GM12878 (cell line): ENCODE measurements around the gene STON2. TPM values are rescaled to one million over a fixed set of nuclear protein-coding genes. Genes with fewer than 3 reads are reported as not detected.

ENCODE experiments used
- ATAC-seq: fragments of 200-7000 bp; cut with Tn5 transposase; 3 replicates; pipeline ENCODE4 v1.9.1; 2020; ENCODE audit warnings: mild to moderate bottlenecking, moderate library complexity
- BruUV-seq: library from RNA; stranded (reverse); fragments of 400-500 nt; replicated peaks from 2 replicates; lab custom pipeline; 2021; lab: Mats Ljungman, UMichigan
- CTCF ChIA-PET: fragments of 300-600 bp; sonication (Branson Sonifier 250); formaldehyde crosslinking; extraction: SDS; loops from one replicate; lab custom pipeline; 2021; ENCODE audit warnings: inconsistent platforms; lab: Yijun Ruan, JAX
- POLR2A ChIA-PET: fragments of 350-600 bp; formaldehyde crosslinking; extraction: SDS; loops from one replicate; lab custom pipeline; 2021; ENCODE audit warnings: inconsistent platforms; lab: Charles Lee
- RAD21 ChIA-PET: fragments of 300-600 bp; sonication (Branson Sonifier 250); formaldehyde crosslinking; loops from one replicate; lab custom pipeline; 2023; ENCODE audit warnings: antibody characterized with exemption; ENCODE audit not compliant: unreplicated experiment; lab: Charles Lee
- SMC1A ChIA-PET: fragments of 300-600 bp; sonication (Branson Sonifier 250); formaldehyde crosslinking; loops from one replicate; lab custom pipeline; 2023; ENCODE audit not compliant: unreplicated experiment, uncharacterized antibody; lab: Charles Lee
- DNase-seq: peaks from one replicate; pipeline ENCODE4 v3.0.0-alpha.2; 2011; ENCODE audit warnings: low read depth, low spot score
- FAIRE-seq: peaks from 3 replicates; lab custom pipeline; 2011; peaks lifted over from hg19 to GRCh38; lab: Jason Lieb, UNC
- H2AFZ ChIP-seq: 2 replicates; pipeline ENCODE4 v1.6.0; 2011; ENCODE audit warnings: low read depth, low read length, control low read depth; ENCODE audit not compliant: control insufficient read depth
- H3K27ac ChIP-seq: 2 replicates; pipeline ENCODE4 v1.5.1; 2011; ENCODE audit warnings: control low read depth; ENCODE audit not compliant: control insufficient read depth, insufficient read depth
- H3K27me3 ChIP-seq, 2 experiments: replicated peaks in 1 of 2; 2 replicates each; pipeline versions ENCODE4 v1.6.0 to v1.6.1; 2011; ENCODE audit warnings: low read length in 1 of 2; ENCODE audit not compliant: control insufficient read depth in 2 of 2, insufficient read depth in 2 of 2
- H3K36me3 ChIP-seq, 2 experiments: 2 replicates each; pipeline ENCODE4 v1.5.1; 2011; ENCODE audit warnings: low read length in 1 of 2; ENCODE audit not compliant: control insufficient read depth in 2 of 2, insufficient read depth in 2 of 2
- H3K4me1 ChIP-seq: 2 replicates; pipeline ENCODE4 v1.6.1; 2011; ENCODE audit warnings: mild to moderate bottlenecking, low read length, moderate library complexity, mixed read lengths; ENCODE audit not compliant: control insufficient read depth, insufficient read depth
- H3K4me2 ChIP-seq: 2 replicates; pipeline ENCODE4 v1.6.0; 2011; ENCODE audit warnings: control low read depth; ENCODE audit not compliant: control insufficient read depth, insufficient read depth
- H3K4me3 ChIP-seq: fragments of 200-600 bp; sonication (generic); 2 replicates; pipeline ENCODE4 v1.5.1; 2016
- H3K79me2 ChIP-seq: 2 replicates; pipeline ENCODE4 v1.6.0; 2011; ENCODE audit warnings: low read length; ENCODE audit not compliant: control insufficient read depth, insufficient read depth
- H3K9ac ChIP-seq: 2 replicates; pipeline ENCODE4 v1.8.0; 2011; ENCODE audit warnings: low read length, control low read depth, mixed read lengths; ENCODE audit not compliant: control insufficient read depth, insufficient read depth
- H3K9me3 ChIP-seq: replicated peaks from 3 replicates; pipeline ENCODE4 v1.5.1; 2011; ENCODE audit warnings: mild to moderate bottlenecking, low read length; ENCODE audit not compliant: control insufficient read depth, insufficient read depth
- H4K20me1 ChIP-seq: 2 replicates; pipeline ENCODE4 v1.6.0; 2011; ENCODE audit not compliant: control insufficient read depth, insufficient read depth
- CBX3 ChIP-seq: fragments of 200-600 bp; sonication (generic); IDR thresholded peaks from 2 replicates; pipeline ENCODE4 v1.6.1; 2016; ENCODE audit warnings: low read depth, borderline replicate concordance
- CEBPZ ChIP-seq: fragments of 150-350 bp; IDR thresholded peaks from 2 replicates; pipeline ENCODE4 v1.6.1; 2016; ENCODE audit warnings: low read depth, low read length
- CREB1 ChIP-seq: IDR thresholded peaks from 2 replicates; pipeline ENCODE4 v1.6.1; 2012; ENCODE audit warnings: low read depth, mild to moderate bottlenecking, inconsistent platforms
- HDAC2 ChIP-seq: fragments of 200-600 bp; sonication (generic); IDR thresholded peaks from 2 replicates; pipeline ENCODE4 v1.6.1; 2017
- KAT2A ChIP-seq: conservative IDR thresholded peaks from 2 replicates; pipeline ENCODE4 v1.6.1; 2011; ENCODE audit warnings: low read depth, low read length; ENCODE audit not compliant: control insufficient read depth
- MEF2A ChIP-seq: IDR thresholded peaks from 2 replicates; pipeline ENCODE4 v1.6.1; 2011; ENCODE audit warnings: low read depth, mild to moderate bottlenecking, low read length, moderate library complexity; ENCODE audit not compliant: insufficient read depth
- POLR2A ChIP-seq: IDR thresholded peaks from 2 replicates; pipeline ENCODE4 v1.6.1; 2011; ENCODE audit warnings: low read depth, mild to moderate bottlenecking, low read length
- RAD51 ChIP-seq: fragments of 450-650 bp; IDR thresholded peaks from 2 replicates; pipeline ENCODE4 v1.6.1; 2016; ENCODE audit warnings: moderate library complexity, mild to moderate bottlenecking, inconsistent platforms
- RCOR1 ChIP-seq: conservative IDR thresholded peaks from 2 replicates; pipeline ENCODE4 v1.6.1; 2012; ENCODE audit warnings: low read depth, low read length, improper control_type of control experiment
- RELB ChIP-seq: fragments of 450-650 bp; IDR thresholded peaks from 2 replicates; pipeline ENCODE4 v1.6.1; 2017; ENCODE audit warnings: low read depth, mild to moderate bottlenecking, moderate library complexity
- SREBF2 ChIP-seq: IDR thresholded peaks from 2 replicates; pipeline ENCODE4 v1.6.1; 2012; ENCODE audit warnings: mild to moderate bottlenecking, low read length
- ZBTB11 ChIP-seq: fragments of 450-650 bp; formaldehyde crosslinking; IDR thresholded peaks from 2 replicates; pipeline ENCODE4 v1.5.0; 2022; ENCODE audit warnings: mild to moderate bottlenecking, missing genetic modification characterization
- ZSCAN29 ChIP-seq: fragments of 450-650 bp; IDR thresholded peaks from 2 replicates; pipeline ENCODE4 v1.6.1; 2017; ENCODE audit warnings: mild to moderate bottlenecking, moderate library complexity
- WGBS: methylation state at CpG from one replicate; pipeline ENCODE4 v1.1.6; 2016; ENCODE audit warnings: low lambda C conversion rate; ENCODE audit not compliant: insufficient replicate concordance, insufficient coverage; ENCODE audit errors: missing lambda C conversion rate; 5-methylcytosine and 5-hydroxymethylcytosine counted together
- in situ Hi-C: fragments of 300-500 bp; cut with MboI; formaldehyde crosslinking; loops from 9 replicates; pipeline ENCODE4 v1.14.3; 2018; ENCODE audit warnings: mixed read lengths
- intact Hi-C: fragments of 100-400 bp; cut with micrococcal nuclease; formaldehyde crosslinking; loops from one replicate; pipeline ENCODE4 v1.14.2; 2022; ENCODE audit not compliant: unreplicated experiment
- polyA plus RNA-seq, 11 experiments: library from polyadenylated mRNA; depleted of rRNA in 4 of 11; unstranded in 6 of 11; stranded (reverse) in 5 of 11; fragments of >200 nt; fragmentation: Nextera tagmentation in 4 of 11; fragmentation: Illumina TruSeq in 1 of 11; extraction: Ambion mirVana in 4 of 11; extraction: Trizol in 1 of 11; gene quantifications; 1 replicate in 1 of 11; 2 replicates in 10 of 11; pipeline versions ENCODE4 v1.2.1 to v1.2.3, GENCODE V29; 2011 to 2016; ENCODE audit warnings: inconsistent platforms in 2 of 11, missing spikeins in 2 of 11, low read depth in 1 of 11
- total RNA-seq, 4 experiments: library from RNA; depleted of rRNA in 3 of 4; stranded (reverse); fragments of >200 nt in 3 of 4; fragmentation: Illumina TruSeq in 1 of 4; extraction: Trizol in 1 of 4; gene quantifications; 2 replicates each; pipeline versions ENCODE4 v1.2.1 to v1.2.3, GENCODE V29; 2013 to 2021
- TF ChIP-seq, protein P1 (sequence below): IDR thresholded peaks from 2 replicates; pipeline ENCODE4 v1.6.1; 2011; ENCODE audit warnings: borderline replicate concordance, low read depth, mild to moderate bottlenecking, moderate library complexity, low read length; ENCODE audit not compliant: insufficient read depth, poor library complexity, severe bottlenecking

Gene STON2
- total and polyA plus RNA-seq, 10 of the 15 experiments (the other 5 are each of a cell fraction or from before 2014, with no cell fraction given): 0.03 to 0.13 (median 0.03) TPM; not detected in 7

DNA sequence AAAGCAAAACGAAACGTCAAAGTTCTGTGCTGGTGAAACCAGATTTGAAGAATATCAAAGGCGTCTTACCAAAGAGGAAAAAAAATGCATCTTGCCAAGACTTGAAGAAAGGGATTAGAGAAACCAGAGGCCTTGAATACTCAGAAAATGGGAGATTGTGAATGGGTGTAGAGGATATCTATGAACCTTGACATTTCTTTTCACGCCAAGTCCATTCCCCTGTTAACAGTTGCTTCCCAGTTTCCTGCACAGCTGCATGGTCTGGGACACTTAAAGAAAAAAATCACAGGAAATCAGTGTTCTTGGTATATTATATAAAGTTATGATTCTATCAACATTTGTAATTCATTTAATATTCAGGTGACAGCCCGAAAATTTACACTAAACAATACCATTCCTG, 178.0 kb downstream of the STON2 start:
- no peak overlapping the region for H3K4me2 ChIP-seq
- no peak for FAIRE-seq
- 92% methylated on average over 5 of the region's 5 CpGs for WGBS
- H3K27ac ChIP-seq: no peak overlapping the region
- H3K9me3 ChIP-seq: no peaks in the 10 kb centered on the region; the same call in 2 of the 3 replicates
- no peak for DNase-seq
- no peak overlapping the region for H3K9ac ChIP-seq
- peaks cover 33% of the 10 kb centered on the region for H3K79me2 ChIP-seq
- CTCF ChIA-PET: interaction anchor here (1.4 to 1.5 kb wide), 2 partner anchors 52 to 242 kb away, joined by 5 to 6 read pairs; no protein-coding TSS in a partner anchor
- H3K27me3 ChIP-seq: no peaks in the 10 kb centered on the region
- in situ Hi-C loops (no loop called here), intact Hi-C loops (no loop called here)
- no peaks in the 10 kb centered on the region for H3K36me3 ChIP-seq
- H3K4me1 ChIP-seq: 0 out of 2 replicates have a peak, but pooled peaks cover 3% of the 10 kb centered on the region
- no peak overlapping the region for H2AFZ ChIP-seq
- SMC1A ChIA-PET: no interaction called here
- no peak overlapping the region; the same call in 1 of the 2 replicates for H3K4me3 ChIP-seq
- RAD21 ChIA-PET: no interaction called here
- H4K20me1 ChIP-seq: no peaks in the 10 kb centered on the region
- no TSS peak for BruUV-seq
- no peak for ATAC-seq
- POLR2A ChIA-PET: interaction anchor here (2.1 kb wide), 1 partner anchor 13 kb away, joined by 7 read pairs; no protein-coding TSS in a partner anchor
- TF ChIP-seq CEBPZ (no peak), MEF2A (no peak), CREB1 (no peak), HDAC2 (no peak), ZSCAN29 (no peak), KAT2A (no peak), SREBF2 (no peak), RAD51 (no peak), POLR2A (no peak), RCOR1 (no peak), ZBTB11 (no peak), RELB (no peak), CBX3 (no peak)
- TF ChIP-seq, protein P1, sequence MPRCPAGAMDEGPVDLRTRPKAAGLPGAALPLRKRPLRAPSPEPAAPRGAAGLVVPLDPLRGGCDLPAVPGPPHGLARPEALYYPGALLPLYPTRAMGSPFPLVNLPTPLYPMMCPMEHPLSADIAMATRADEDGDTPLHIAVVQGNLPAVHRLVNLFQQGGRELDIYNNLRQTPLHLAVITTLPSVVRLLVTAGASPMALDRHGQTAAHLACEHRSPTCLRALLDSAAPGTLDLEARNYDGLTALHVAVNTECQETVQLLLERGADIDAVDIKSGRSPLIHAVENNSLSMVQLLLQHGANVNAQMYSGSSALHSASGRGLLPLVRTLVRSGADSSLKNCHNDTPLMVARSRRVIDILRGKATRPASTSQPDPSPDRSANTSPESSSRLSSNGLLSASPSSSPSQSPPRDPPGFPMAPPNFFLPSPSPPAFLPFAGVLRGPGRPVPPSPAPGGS: no peak
